ENCODE results near the gene BPIFB6.

Gene BPIFB6

GRCh38 chr20:33016581-33017109 lies 14.8 kb upstream of the BPIFB6 start:
- no peak for DNase-seq

GRCh38 chr20:33017542-33017941 lies 13.9 kb upstream of the BPIFB6 start:
- no peak for DNase-seq

- DNase-seq: no peak
Measured at GRCh38 chr20:33018169-33018931, 13.1 kb upstream of the BPIFB6 start.

GRCh38 chr20:33019465-33020277 lies 11.8 kb upstream of the BPIFB6 start:
- no peak for DNase-seq

GRCh38 chr20:33020278-33021161 lies 10.9 kb upstream of the BPIFB6 start:
- DNase-seq: no peak

- DNase-seq: no peak
Measured at GRCh38 chr20:33021879-33022278, 9.6 kb upstream of the BPIFB6 start.

- DNase-seq: no peak
Measured at GRCh38 chr20:33022289-33022688, 9.2 kb upstream of the BPIFB6 start.

GRCh38 chr20:33022694-33023438 lies 8.6 kb upstream of the BPIFB6 start:
- DNase-seq: no peak

- no peak for DNase-seq
Measured at GRCh38 chr20:33023439-33024242, 7.8 kb upstream of the BPIFB6 start.

GRCh38 chr20:33024243-33024560 lies 7.2 kb upstream of the BPIFB6 start:
- DNase-seq: no peak

GRCh38 chr20:33024609-33025317 lies 6.7 kb upstream of the BPIFB6 start:
- no peak for DNase-seq

- no peak for DNase-seq
Measured at GRCh38 chr20:33025318-33025876, 6.1 kb upstream of the BPIFB6 start.

- DNase-seq: no peak
Measured at GRCh38 chr20:33026072-33026778, 5.2 kb upstream of the BPIFB6 start.

- no peak for DNase-seq
Measured at GRCh38 chr20:33026779-33027759, 4.4 kb upstream of the BPIFB6 start.

- DNase-seq: no peak
Measured at GRCh38 chr20:33027769-33028751, 3.4 kb upstream of the BPIFB6 start.

- DNase-seq: no peak
Measured at GRCh38 chr20:33028875-33029274, 2.6 kb upstream of the BPIFB6 start.

- DNase-seq: no peak
Measured at GRCh38 chr20:33030076-33030475, 1.4 kb upstream of the BPIFB6 start.

All from NCI-H524 treated with DMSO at 0.1 percent for 48 hours (cell line).